Activated T-cell treated with anti-CD3 and anti-CD28 coated beads for 1 hour (primary cell): ENCODE measurements around the gene TGM1.

ENCODE experiments used
- DNase-seq: peaks from one replicate; pipeline ENCODE4 v3.0.0-alpha.2; 2020; ENCODE audit warnings: low read depth

The TGM1 gene

DNA sequence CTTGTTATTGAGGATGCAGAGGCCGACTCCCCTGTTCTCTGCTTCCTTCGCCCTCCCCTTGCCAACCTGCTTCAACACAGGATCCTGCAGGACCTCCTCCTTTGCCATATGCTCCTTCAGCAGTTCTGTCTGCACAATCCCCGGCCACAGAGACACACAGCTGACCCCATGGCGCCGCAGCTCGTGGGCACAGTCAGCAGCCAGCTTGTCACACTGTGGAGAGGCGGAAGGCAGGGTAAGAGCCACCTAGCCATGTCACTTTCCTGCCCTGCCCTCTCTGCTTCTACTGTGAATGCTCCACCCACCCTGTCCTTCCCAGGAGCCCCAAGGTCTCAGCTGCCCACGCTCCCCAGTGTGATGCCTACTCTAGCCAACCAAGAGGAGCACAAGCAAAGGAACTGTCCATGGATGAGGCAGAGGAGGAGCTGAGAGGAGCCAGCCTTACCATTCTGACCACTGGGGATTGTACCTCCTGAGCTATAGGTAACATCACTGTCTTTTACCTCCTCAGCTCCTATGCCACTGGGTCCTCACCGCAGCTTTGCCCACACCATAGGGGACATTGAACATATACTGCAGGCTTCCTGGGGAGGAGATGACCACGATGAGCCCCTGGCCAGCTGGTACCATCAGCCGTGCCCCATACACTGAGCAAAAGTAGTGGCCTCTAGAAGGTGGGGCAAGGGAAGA lies 29.3 kb upstream of the TGM1 start:
- no peak for DNase-seq

GRCh38 chr14:24291446-24292117 lies 28.6 kb upstream of the TGM1 start:
- DNase-seq: no peak

DNA sequence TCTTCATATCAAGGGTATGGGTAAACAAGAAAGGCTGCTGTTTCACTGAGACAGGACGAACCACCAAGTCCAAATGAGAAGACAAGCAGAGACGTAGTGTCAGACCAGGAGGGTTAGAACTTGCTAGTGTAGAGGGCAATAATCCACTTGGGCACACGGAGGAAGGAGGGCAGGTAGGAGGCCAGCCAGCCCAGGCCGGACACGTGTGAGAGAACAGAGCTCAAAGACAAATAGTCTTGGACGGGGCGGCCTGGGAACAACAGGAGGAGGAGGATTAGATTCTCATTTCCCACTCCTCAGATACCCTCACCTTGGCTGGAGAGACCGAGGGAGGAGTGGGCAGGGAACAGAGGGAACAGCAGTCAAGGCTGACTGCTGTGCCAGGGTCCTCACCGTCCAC lies 27.8 kb upstream of the TGM1 start:
- DNase-seq: no peak

DNA sequence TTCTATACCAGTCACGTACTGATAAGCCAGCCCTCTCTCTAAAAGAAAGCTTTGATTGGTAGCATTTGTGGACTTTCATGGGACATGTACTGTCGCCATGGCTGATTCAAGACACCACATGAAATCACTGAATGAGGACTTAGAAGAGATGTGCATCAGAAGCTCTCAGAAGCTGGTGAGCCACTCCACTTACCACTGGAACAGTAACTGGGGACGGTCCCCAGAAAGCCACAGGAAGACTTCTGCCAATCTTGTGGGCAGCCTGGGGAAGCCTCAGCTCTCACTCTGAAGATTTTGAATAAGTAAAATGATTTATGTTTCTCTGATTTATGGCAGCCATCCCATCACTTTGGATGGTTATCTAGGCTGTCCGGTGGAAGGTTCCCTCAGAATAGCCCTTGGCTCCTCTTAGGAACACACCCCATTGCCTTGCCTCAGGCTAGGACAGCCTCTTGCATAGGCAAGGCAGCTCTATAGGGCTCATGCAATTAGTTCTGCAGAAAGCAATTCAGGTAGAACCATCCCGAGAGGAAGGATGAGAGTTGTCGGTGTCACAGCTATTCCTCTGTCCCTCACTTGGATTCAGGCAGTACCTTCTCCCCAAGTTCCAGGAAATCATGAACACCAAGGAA lies 26.8 kb upstream of the TGM1 start:
- DNase-seq: no peak

DNA sequence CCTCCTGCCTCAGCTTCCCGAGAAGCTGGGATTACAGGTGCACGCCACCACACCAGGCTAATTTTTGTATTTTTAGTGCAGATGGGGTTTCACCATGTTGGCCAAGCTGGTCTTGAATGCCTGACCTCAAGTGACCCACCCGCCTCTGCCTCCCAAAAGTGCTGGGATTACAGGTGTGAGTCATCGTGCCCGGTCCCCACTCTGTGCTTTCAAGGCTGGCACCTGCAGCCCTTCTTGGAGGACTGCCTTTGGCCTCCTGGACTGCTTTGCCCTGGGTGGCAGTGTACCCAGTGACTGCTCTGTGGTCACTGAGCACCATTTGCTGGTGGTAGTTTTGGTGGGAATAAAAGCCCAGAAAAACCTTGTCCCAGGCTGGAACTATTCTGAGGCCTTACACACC lies 24.0 kb upstream of the TGM1 start:
- no peak for DNase-seq

GRCh38 chr14:24285351-24285750 lies 22.4 kb upstream of the TGM1 start:
- no peak for DNase-seq

DNA sequence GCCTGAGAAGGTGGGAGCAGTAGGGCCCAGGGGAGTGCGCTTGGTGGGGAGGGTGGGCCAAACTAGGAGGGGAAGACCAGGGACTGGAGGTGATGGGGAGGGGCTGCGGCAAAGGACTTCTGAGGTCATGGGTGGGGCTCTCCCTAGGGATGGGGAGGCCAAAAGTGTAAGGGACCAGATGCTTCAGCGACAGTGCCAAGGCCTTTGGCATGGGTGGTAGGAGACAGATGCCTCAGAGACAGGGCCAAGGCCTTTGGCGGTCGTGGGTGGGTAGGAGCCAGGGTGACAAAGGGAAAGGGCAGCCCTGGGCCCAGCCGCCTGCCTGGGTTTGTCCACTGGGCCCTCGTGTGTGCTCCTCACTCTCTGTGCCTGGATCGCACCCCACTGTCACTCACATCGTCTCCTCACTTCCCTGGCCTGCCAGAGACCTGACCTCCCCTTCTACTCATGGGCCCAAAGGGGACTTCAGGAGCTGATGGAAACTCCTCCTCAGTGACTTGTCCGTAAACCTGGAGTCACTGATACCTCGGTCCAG lies 21.6 kb upstream of the TGM1 start:
- DNase-seq: no peak

DNA sequence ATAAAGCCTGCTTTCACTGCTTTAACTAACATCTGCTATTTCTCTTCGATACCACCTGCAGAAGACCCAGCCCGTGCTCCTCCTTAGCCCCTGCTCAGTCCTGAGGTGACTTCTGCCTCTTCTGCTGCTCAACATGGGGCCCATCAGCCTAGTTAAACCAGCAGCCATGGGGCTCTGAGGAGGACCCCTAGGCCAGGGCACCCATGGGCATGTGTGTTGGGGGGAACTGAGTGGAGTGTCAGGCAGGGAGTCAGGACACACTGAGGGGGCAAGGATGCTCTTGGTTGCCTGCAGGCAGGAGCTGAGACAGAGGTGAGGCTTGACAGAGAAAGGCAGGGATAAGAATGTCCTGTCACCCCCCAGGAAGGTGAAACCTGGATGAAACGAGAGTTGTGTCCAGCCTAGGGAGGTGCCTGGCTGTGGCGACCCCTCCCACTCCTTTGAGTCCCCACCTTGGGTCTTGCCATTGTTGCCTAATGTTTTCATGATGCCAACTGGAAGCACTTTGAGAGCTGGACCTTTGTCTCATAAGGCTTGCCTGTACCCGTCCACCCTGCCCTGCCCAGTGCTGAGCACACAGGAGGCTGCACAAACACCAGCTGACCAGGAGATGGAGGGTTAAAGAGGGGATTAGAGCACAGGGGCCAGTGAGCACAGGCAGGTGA lies 21.0 kb upstream of the TGM1 start:
- DNase-seq: no peak

- DNase-seq: no peak
Observed at GRCh38 chr14:24282736-24283135, 19.8 kb upstream of the TGM1 start.

GRCh38 chr14:24281636-24282035 lies 18.7 kb upstream of the TGM1 start:
- no peak for DNase-seq

DNA sequence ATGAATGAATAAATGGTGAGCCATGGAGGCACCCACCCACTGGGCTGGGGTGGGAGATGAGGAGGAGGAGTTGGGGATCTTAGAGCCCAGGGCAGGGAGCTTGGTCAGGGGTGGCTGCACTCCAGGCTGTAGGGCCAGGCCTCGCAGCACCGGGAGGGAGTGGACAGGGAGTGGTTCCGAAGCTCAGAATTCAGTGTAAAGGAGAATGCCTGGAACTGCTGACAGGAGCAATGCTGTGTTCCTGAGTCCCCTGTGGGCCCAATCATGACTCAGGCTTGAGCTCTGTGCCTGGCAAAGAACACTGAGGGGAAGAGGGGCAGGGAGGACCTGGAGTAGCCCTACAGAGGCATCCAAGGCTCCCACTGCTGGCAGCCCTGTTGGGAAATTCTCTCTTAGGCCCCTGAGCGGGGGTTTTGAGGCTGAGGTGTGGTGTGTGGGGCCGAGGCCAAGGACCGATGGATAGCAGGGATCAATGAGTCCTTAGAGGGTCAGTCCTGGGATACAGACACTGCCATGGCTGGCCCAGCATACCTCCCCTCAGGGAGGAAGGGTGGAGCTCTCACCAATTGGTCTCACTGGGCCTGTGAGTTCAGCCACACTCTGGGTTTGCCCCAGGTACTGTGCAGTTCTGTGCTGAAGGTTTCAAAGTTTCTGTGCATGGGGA lies 18.0 kb upstream of the TGM1 start:
- DNase-seq: no peak

DNA sequence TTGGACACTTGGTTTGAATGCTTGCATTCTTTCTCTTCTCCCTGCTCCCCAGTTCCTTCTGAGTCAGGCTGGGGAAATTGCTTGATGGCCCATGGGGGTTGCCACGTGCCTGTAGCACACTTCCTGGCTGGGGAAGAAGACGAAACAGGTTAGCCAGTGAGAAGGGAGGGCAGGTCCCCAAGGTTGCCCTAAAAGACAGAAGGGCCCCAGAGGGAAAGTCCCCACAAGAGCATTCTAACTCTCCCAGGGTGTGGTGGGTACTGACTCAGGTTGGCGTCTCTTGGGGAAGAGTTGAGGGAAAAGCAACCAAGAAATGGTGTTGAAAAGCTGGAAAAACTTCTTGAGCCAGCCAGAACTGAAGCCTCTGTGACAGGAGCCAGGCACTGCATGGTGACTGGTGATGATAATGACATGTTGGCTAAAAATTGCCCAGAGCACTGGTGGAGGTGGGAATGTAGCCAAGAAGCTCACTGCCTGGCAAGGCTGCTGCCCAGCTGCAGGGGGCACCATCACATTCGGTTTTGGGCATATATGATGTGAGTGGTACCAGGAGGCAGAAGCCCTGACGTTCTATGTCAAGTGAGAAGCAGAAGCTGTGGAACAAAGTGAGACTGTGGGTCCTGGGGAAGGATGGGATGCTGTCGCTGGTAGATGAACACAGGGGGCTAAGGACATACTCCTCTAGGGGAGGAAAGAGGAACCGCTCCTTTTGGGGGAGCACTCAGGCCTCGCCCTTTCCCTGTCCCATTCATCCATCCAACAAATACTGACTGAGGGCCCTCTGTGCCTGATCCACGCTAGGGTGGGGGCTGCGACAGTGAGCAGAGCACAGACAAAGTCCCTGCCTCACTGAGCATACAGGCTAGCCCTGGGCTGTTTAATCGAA lies 16.6 kb upstream of the TGM1 start:
- DNase-seq: no peak

DNA sequence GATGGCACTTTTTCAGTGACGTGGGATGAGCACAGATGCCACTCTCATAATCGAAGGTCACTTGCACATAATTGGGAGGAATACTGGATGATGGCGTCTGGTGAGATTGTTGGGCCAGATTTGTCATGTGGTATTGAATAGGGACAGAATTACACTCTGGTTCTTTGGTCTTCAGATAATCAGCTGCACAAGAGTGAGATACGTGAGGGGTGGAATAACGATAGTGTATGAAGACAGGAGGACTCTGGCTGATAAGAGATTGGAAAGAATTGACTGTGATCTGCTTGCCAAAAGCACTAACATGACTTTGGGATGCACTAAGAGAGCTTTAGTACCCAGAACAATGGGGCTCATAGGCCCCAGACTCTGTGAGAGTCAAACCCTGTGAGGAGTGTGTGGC lies 15.4 kb upstream of the TGM1 start:
- DNase-seq: no peak

DNA sequence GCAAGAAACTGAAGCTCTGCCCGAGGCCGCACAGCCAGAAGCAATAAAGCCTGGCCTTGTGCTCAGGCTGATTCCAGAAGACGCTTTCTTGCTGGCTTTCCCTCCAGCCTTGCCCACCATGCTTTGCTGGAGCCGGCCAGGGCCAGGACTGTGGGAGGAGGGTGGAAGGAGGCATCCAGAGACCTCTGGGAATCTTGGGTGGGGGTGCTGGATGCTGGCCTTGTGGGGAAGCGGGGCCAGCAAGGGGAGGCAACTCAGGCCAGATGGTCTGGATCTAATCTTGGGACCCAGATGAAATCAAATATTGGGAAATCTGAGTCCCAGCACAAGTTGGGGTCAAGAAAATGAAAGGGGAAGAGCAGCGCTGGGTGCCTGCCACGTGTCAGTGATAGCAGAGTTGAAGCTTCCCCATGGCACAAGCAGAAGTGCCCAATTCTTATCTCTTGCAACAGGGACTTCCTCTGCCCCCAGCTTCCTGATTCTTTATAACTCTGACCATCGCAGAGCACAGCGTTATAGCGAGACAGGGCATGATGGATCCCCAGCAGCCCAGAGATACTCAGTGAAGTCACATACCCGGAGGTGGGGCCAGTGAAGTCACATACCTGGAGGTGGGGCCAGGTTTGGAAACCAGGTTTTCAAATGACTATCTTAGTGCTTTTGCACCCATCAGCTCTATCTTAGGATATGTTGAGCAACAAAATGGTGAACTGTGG lies 14.8 kb upstream of the TGM1 start:
- no peak for DNase-seq

DNA sequence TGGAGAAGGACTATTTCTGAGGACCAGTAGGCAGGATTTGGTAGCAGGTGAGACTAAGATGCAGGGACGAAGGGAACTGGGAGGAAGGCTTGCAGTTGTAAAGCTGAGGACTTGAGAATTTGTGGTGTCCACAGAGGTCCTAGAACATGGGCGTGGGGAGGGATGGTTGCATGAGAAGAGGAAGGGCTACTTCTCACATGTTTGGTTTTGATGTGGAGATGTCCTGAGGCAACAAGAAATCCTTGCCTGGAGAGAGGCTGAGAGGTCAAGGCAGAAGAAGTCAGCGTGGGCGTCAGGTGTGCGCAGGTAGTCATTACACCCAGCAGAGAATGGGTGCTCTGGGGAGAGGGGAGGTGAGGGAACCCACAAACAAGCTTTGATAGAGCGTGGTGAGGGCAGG lies 14.1 kb upstream of the TGM1 start:
- DNase-seq: no peak

- DNase-seq: no peak
Observed at GRCh38 chr14:24274101-24274543, 11.1 kb upstream of the TGM1 start.

- no peak for DNase-seq
Observed at GRCh38 chr14:24273422-24273998, 10.5 kb upstream of the TGM1 start.

GRCh38 chr14:24272467-24272866 lies 9.5 kb upstream of the TGM1 start:
- no peak for DNase-seq

DNA sequence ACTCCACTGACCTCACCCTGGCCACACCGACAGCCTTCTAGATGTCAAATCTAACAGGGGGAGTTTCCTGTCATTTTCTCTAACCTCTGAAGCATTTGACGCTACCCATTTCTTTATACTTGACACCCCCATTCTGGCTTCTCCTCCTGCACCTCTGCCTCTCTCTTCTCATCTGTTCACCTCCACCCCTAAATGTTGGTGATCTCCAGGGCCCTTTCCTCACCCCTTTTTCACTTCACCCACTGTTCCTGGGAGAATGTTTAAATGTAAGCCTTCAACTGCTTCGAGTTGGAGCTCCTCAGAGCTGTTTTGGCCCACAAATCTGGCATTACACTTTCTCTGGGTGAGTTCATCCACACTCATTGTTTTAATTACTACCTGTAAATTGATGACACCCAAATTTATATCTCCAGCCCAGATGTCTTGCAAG lies 8.9 kb upstream of the TGM1 start:
- DNase-seq: no peak
